ENCODE results near the gene SNCB.
A peak's percentile ranks its signal among the peaks of the same experiment; 100 is the strongest.

Gene SNCB

DNA sequence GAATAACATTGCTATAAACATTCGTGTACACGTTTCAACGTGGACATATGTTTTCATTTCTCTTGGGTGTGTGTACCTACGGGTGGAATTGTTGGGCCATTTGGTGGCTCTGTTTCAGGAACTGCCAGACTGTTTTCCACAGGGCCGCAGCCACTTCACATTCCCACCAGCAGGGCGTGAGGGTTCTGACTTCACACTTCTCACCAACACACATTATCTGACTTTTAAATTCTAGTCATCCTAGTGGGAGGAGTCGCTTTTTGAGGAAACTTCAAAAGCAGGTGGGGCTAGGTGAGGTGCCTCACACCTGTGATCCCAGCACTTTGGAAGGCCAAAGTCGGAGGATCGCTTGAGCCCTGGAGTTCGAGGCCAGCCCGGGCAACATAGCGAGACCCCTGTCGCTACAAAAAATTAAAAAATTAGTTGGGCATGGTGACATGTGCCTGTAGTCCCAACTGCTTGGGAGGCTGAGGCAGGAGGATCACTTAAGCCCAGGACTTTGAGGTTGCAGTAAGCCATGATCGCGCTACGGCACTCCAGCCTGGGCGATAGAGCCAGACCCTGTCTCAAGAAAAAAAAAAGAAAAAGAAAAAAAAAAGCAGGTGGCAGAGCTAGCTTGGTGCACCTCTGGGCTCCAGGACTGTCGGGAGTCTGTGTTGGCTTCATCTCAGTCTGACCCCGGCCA lies 45.5 kb upstream of the SNCB start:
- H3K4me3 ChIP-seq (ENCODE audit: low read depth, low read length) = no peak overlapping the region
- TF ChIP-seq, protein P1, sequence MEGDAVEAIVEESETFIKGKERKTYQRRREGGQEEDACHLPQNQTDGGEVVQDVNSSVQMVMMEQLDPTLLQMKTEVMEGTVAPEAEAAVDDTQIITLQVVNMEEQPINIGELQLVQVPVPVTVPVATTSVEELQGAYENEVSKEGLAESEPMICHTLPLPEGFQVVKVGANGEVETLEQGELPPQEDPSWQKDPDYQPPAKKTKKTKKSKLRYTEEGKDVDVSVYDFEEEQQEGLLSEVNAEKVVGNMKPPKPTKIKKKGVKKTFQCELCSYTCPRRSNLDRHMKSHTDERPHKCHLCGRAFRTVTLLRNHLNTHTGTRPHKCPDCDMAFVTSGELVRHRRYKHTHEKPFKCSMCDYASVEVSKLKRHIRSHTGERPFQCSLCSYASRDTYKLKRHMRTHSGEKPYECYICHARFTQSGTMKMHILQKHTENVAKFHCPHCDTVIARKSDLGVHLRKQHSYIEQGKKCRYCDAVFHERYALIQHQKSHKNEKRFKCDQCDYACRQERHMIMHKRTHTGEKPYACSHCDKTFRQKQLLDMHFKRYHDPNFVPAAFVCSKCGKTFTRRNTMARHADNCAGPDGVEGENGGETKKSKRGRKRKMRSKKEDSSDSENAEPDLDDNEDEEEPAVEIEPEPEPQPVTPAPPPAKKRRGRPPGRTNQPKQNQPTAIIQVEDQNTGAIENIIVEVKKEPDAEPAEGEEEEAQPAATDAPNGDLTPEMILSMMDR (IDR thresholded peaks at IDR 0.05; ENCODE audit: low read depth, low read length, missing control alignments) = peak; percentile 79
- no peak overlapping the region for H3K27ac ChIP-seq
- peaks cover 21% of the 10 kb centered on the region for H3K27me3 ChIP-seq (replicated peaks)
- in situ Hi-C loops (cut with HindIII; ENCODE audit: low pct_ligation_motif_present, low sequenced_read_pairs) = no loop called here
- DNase-seq = peak; percentile 37
- no peaks in the 10 kb centered on the region for H3K36me3 ChIP-seq (replicated peaks)

DNA sequence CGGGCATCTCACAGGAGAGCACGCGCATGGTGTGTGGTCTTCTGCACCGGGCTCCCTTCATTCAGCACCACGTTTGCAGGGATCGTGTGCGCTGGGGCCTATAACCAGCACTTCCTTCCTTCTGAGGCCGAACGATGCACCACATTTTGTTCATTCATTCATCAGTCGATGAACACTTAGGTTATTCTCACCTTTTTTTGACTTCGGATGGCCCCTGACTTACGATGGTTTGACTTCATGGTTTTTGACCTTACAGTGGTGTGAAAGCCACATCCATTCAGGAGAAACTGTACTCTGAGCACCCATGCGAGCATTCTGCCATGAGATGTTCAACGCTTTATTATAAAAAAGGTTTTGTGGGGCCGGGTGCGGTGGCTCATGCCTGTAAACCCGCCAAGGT lies 44.5 kb upstream of the SNCB start:
- H3K27me3 ChIP-seq (replicated peaks) = peaks cover 21% of the 10 kb centered on the region
- no peak for DNase-seq
- TF ChIP-seq, protein P1 (IDR thresholded peaks at IDR 0.05; ENCODE audit: low read depth, low read length, missing control alignments) = no peak
- H3K36me3 ChIP-seq (replicated peaks) = no peaks in the 10 kb centered on the region
- no peak overlapping the region for H3K4me3 ChIP-seq (ENCODE audit: low read depth, low read length)
- in situ Hi-C loops (cut with HindIII; ENCODE audit: low pct_ligation_motif_present, low sequenced_read_pairs) = no loop called here
- H3K27ac ChIP-seq = no peak overlapping the region

DNA sequence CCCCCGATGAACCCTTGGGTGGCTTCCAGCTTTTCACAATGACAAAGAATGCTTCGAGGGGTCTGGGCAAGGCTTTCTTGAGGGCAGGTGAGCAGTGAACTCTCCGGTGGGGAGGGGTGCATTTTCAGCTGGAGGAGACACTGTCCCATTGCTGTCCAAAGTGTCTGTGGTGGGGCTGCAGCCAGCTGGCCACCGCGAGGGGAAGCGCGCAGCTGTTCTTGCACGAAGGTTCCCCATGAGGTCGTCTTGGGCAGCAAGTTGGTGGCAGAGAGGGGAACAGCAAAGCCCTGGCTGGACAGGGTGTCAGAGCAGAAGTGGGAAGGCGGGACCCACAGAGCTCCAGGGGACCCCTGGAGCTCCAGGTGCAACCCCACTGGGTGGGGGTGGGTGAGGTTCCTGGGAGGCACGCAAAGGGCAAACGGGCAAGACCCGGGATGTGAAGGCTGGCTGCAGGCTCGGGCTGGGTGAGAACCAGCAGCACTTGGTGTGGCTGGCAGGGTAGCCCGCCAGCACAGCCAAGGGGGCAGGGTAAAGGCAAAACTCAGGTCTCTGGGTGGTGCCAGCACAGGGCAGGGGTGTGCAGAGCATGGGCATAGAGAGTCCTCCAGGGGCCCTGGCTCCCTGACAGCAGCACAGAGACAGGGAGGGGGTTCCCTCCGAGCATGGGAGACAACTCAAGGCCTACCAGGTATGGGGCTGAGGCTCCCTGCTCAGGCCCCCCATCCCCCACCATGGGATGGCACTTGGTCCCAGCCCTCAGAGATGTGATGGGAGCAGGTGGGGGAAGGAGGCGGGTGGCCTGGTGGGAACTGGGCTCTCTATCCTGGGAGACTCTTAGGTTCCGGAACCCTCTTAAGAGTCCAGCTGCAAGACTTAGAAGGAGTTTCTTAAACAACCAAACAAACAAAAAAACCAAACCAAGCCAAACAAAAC lies 43.6 kb upstream of the SNCB start:
- Histone ChIP-seq H3K27ac (no peak overlapping the region), H3K36me3 (replicated peaks) (no peaks in the 10 kb centered on the region), H3K4me3 (ENCODE audit: low read depth, low read length) (no peak overlapping the region), H3K27me3 (replicated peaks) (peaks cover 19% of the 10 kb centered on the region)
- DNase-seq = no peak
- in situ Hi-C loops (cut with HindIII; ENCODE audit: low pct_ligation_motif_present, low sequenced_read_pairs) = no loop called here
- TF ChIP-seq, protein P1 (IDR thresholded peaks at IDR 0.05; ENCODE audit: low read depth, low read length, missing control alignments) = no peak

DNA sequence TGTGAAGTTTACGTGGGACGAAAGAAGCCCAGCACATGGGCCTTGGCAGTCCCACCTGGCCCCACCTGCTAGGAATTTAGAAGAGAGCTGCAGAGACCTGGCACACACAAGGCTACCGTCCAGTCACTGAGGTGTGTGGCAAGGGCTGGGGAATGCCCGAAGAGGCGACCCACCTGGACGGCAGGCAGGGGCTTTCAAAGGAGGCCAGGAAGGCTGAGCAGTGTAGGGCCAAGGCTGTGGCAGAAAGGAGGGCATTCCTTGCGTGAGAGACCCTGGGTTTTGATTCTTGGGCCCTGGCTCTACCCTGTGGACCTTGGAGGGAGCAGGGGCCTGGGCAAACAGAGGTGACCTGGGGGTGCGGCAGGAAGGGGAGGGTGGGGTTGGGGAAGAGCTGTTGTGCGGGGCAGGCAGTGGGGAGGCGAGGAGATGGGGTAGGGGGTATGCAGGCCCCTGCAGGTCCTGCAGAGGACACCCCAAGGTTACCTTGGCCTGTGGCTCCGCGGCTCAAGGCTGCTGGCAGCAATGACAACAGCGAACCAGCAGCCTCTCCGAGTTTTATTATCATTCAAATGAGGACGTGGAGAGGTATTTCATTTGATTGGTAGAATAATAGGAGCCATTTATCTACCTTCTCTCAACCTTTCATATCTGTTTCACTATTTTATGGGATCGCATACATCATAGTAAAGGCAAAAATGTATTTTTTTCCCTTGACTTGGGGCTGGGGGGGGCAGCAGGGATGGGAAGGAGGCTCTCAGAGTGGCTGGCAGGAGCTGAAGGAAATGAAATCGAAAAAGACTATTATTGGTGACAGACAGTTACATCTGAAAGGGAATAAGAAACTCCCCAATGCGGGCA lies 41.8 kb upstream of the SNCB start:
- Histone ChIP-seq H3K27me3 (replicated peaks) (peaks cover 26% of the 10 kb centered on the region), H3K27ac (no peak overlapping the region), H3K36me3 (replicated peaks) (no peaks in the 10 kb centered on the region), H3K4me3 (ENCODE audit: low read depth, low read length) (no peak overlapping the region)
- in situ Hi-C loops (cut with HindIII; ENCODE audit: low pct_ligation_motif_present, low sequenced_read_pairs) = no loop called here
- TF ChIP-seq, protein P1 (IDR thresholded peaks at IDR 0.05; ENCODE audit: low read depth, low read length, missing control alignments) = no peak
- no peak for DNase-seq

DNA sequence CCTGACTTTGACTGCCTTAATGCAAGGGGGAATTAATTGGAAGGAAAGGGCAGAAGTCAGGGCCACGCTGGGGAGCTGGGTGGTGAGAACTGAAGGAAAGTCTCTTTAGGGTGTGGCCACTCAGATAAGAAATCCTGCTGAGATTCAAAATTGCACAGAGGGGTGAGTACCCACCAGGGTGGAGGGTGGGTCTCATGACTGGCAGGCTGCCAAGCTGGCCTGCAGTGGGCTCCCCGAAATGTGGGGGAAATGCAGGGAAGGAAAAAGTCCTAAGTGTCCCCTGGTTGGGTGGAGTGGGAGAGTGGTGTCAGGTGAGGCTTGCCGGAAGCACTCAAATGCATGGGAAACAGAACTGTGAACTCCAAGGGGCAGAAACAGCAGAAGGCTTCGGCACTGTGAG lies 41.1 kb upstream of the SNCB start:
- Histone ChIP-seq H3K4me3 (ENCODE audit: low read depth, low read length) (no peak overlapping the region), H3K27ac (no peak overlapping the region), H3K36me3 (replicated peaks) (no peaks in the 10 kb centered on the region), H3K27me3 (replicated peaks) (peaks cover 26% of the 10 kb centered on the region)
- TF ChIP-seq, protein P1 (IDR thresholded peaks at IDR 0.05; ENCODE audit: low read depth, low read length, missing control alignments) = no peak
- no peak for DNase-seq
- in situ Hi-C loops (cut with HindIII; ENCODE audit: low pct_ligation_motif_present, low sequenced_read_pairs) = no loop called here
